Heart right ventricle (tissue), 16 donors: ENCODE data around the gene GALNT18. TPM values are rescaled to one million over a fixed set of nuclear protein-coding genes. Genes with fewer than 3 reads are reported as not detected.

Experiments used
- ATAC-seq, 8 donors: fragments of 200-7000 bp; cut with Tn5 transposase; one replicate each; pipeline ENCODE4 v1.9.1; 2020; ENCODE audit warnings: mild to moderate bottlenecking in 8 of 8, moderate library complexity in 8 of 8, moderate number of reproducible peaks in 1 of 8
- DNase-seq, 2 donors: peaks; one replicate each; pipeline ENCODE4 v3.0.0-alpha.2; 2020
- H3K27ac ChIP-seq, 10 donors: fragments of 200-600 bp; sonication (generic) in 2 of 10; one replicate each; pipeline versions ENCODE4 v1.5.0 to v1.8.0; 2020 to 2022; ENCODE audit warnings: mild to moderate bottlenecking in 3 of 10
- H3K27me3 ChIP-seq, 7 donors: fragments of 200-600 bp; one replicate each; pipeline ENCODE4 v1.8.0; 2021 to 2022; ENCODE audit warnings: mild to moderate bottlenecking in 2 of 7
- H3K36me3 ChIP-seq, 9 donors: fragments of 200-600 bp; sonication (generic) in 1 of 9; one replicate each; pipeline versions ENCODE4 v1.5.0 to v1.8.0; 2020 to 2022; ENCODE audit warnings: mild to moderate bottlenecking in 2 of 9
- H3K4me1 ChIP-seq, 9 donors: fragments of 200-600 bp; sonication (generic) in 1 of 9; one replicate each; pipeline versions ENCODE4 v1.5.0 to v1.8.0; 2020 to 2022; ENCODE audit warnings: mild to moderate bottlenecking in 4 of 9
- H3K4me3 ChIP-seq, 10 donors: fragments of 200-600 bp; sonication (generic) in 2 of 10; one replicate each; pipeline versions ENCODE4 v1.5.0 to v1.8.0; 2020 to 2022; ENCODE audit warnings: mild to moderate bottlenecking in 7 of 10, moderate library complexity in 2 of 10
- H3K9me3 ChIP-seq, 11 donors: fragments of 200-600 bp in 10 of 11; sonication (generic) in 2 of 11; one replicate each; pipeline versions ENCODE4 v1.5.0 to v1.8.0; 2013 to 2022; ENCODE audit warnings: mild to moderate bottlenecking in 2 of 11, control low read depth in 1 of 11, moderate library complexity in 1 of 11
- WGBS, 2 donors: extraction: QIAGEN DNeasy Blood & Tissue Kit; methylation state at CpG; one replicate each; pipeline ENCODE4 v1.1.7; 2013; ENCODE audit warnings: inconsistent platforms in 1 of 2; 5-methylcytosine and 5-hydroxymethylcytosine counted together
- intact Hi-C, 10 donors: fragments of 100-400 bp; cut with DNase I; formaldehyde crosslinking; loops; one replicate each; pipeline versions ENCODE4 v1.11.1 to v1.14.2; 2022
- polyA plus RNA-seq, 2 donors: library from polyadenylated mRNA; stranded (reverse); fragments of 200-250 nt; gene quantifications; one replicate each; pipeline ENCODE4 v1.2.3, GENCODE V29; 2013
- total RNA-seq, 10 donors: library from RNA; stranded (reverse); fragmentation: NEBNext Ultra II Directional in 3 of 10; extraction: Animal tissue kit (Norgen Biotek cat#: 25700) in 3 of 10; gene quantifications; one replicate each; pipeline versions ENCODE4 v1.2.1 to v1.2.4, GENCODE V29; 2021 to 2023
- TF ChIP-seq, protein P1 (sequence below), 9 donors: fragments of 200-600 bp; sonication (generic) in 2 of 9; IDR thresholded peaks; one replicate each; pipeline versions ENCODE4 v1.5.0 to v1.8.0; 2021 to 2022; ENCODE audit warnings: antibody characterized with exemption in 9 of 9, mild to moderate bottlenecking in 5 of 9, moderate library complexity in 1 of 9
- donor health status: Arrhythmogenic right ventricular cardiomyopathy.
- donor health status: ischemic (EF 13 %, LVEDD 7.1; RV severe dilation, severe dysfunction).
- donor health status: healthy with polysubstance abuse.
- donor health status: DM: no; HTN: yes; CAD: no.
- donor health status: DM: no; HTN: no; CAD: no.
- donor health status: ischemic (EF 25% LVEDD 6.9; RV normal size, moderate dysfunction).
- donor health status: ischemic (EF 25% LVEDD 5.7; RV mildly dilated, moderate dysfunction).
- donor health status: healthy.
- donor health status: DM: yes; HTN: yes; CAD: no.
- donor health status: Ischemic cardiomyopathy.
- donor health status: ischemic (EF 35%, LVEDD 5.7; RV mildly dilated, moderate dysfunction).
- donor health status: nonischemic (EF 11% LVEDD 7.7; RV severe dilation, severe dysfunction).
- donor health status: DM: yes; HTN: yes; CAD: no.
- donor health status: PGD.
- donor health status: ischemic (EF 29% LVEDD 5.4; RV normal size, mild dysfunction).
- donor health status: nonischemic (EF 23%, LVEDD 6.1; RV moderate dilation, normal function).

Gene GALNT18
- total and polyA plus RNA-seq, 12 donors = 7.0 to 29.0 (median 15.6) TPM

DNA sequence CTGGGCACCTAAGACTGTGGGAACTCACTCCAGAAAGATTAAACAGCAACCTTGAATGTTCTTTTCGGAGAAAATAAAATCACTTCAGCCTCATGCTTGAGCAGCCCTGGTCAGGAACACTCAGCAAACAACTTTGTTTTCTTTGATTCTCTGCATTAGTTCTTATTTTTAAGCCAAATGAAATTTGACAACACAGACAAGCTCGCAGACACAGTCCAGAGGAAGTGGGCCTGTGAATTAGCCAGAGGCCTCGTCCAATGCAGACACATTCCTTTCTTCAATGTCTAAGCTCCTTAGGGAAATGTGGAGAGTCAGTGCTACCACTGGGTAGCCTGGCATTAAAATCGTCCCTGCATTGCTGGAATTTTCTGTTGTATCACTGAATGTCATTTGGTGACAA is 205.9 kb downstream of the GALNT18 start:
- WGBS, 2 donors = 43 to 44% methylated on average over 4 of the region's 4 CpGs
- Histone ChIP-seq H3K36me3 (peaks cover 0 to 7% (median 0%) of the 10 kb centered on the region in 9 donors), H3K9me3 (no peaks in the 10 kb centered on the region)

DNA sequence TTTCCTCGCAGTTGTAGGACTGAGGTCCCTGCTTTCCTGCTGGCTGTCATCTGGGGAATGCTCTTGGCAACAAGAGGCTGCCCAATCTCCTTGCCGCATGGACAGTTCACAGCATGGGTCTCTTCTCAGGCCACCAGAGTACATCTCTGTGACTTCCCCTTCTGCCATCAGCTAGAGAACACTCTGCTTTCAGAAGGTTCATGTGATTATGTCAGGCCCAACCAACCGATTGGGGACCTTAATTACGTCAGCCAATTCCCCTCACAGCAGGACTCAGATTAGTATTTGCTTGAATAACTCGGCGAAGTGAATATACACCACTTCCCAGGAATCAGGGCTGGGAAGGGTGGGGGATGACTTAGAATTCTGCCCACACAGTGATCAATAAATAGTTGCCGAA is 206.8 kb downstream of the GALNT18 start:
- H3K4me1 ChIP-seq = peaks cover 3 to 43% (median 21%) of the 10 kb centered on the region in 9 donors
- peaks cover 0 to 46% (median 0%) of the 10 kb centered on the region in 7 donors for H3K27me3 ChIP-seq
- TF ChIP-seq, protein P1, sequence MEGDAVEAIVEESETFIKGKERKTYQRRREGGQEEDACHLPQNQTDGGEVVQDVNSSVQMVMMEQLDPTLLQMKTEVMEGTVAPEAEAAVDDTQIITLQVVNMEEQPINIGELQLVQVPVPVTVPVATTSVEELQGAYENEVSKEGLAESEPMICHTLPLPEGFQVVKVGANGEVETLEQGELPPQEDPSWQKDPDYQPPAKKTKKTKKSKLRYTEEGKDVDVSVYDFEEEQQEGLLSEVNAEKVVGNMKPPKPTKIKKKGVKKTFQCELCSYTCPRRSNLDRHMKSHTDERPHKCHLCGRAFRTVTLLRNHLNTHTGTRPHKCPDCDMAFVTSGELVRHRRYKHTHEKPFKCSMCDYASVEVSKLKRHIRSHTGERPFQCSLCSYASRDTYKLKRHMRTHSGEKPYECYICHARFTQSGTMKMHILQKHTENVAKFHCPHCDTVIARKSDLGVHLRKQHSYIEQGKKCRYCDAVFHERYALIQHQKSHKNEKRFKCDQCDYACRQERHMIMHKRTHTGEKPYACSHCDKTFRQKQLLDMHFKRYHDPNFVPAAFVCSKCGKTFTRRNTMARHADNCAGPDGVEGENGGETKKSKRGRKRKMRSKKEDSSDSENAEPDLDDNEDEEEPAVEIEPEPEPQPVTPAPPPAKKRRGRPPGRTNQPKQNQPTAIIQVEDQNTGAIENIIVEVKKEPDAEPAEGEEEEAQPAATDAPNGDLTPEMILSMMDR (IDR thresholded peaks at IDR 0.05) = no peak
- peaks cover 0 to 7% (median 0%) of the 10 kb centered on the region in 9 donors for H3K36me3 ChIP-seq
- 93 to 95% methylated on average over 7 of the region's 7 CpGs for WGBS, 2 donors
- no peak overlapping the region for H3K27ac ChIP-seq
- H3K4me3 ChIP-seq = no peak overlapping the region
- no peak for DNase-seq
- ATAC-seq = no peak
- no peaks in the 10 kb centered on the region for H3K9me3 ChIP-seq
- intact Hi-C loops = loop anchor here in 1 of 10 donors (10.0 kb wide), 1 partner anchor 370 kb away; no protein-coding TSS in a partner anchor

More for the DNA sequence above, 205.9 kb downstream of the GALNT18 start:
- intact Hi-C loops = loop anchor here in 1 of 10 donors (10.0 kb wide), 1 partner anchor 369 kb away; no protein-coding TSS in a partner anchor
- Histone ChIP-seq H3K27ac (peak overlapping the region in 1 of 10 donors; percentile 6), H3K27me3 (peaks cover 0 to 46% (median 0%) of the 10 kb centered on the region in 7 donors), H3K4me1 (peaks cover 6 to 44% (median 27%) of the 10 kb centered on the region in 9 donors), H3K4me3 (no peak overlapping the region)
- TF ChIP-seq, protein P1 (IDR thresholded peaks at IDR 0.05) = no peak
- ATAC-seq (no peak), DNase-seq (no peak)

DNA sequence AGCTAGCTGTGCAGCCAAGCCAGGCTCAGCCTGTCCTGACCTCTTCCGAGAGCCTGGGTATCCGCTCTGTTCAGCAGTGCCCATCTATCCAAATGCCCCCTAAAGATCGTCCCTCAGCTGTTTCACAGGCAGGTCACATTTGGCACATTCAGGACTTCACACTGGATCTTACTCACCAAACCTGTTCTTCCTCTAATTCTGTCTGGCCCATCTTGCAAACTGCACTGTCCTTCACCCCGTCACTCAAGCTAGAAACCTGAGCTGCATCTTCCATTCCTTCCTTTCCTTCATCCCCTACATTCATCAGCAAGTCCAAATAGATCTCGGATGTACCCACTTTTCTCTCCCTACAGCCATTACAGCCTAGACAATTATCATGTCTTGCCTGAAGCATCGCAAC is 208.0 kb downstream of the GALNT18 start:
- H3K27me3 ChIP-seq = peaks cover 0 to 50% (median 0%) of the 10 kb centered on the region in 7 donors
- peaks cover 9 to 51% (median 29%) of the 10 kb centered on the region in 9 donors for H3K4me1 ChIP-seq
- no peak for DNase-seq
- H3K27ac ChIP-seq = no peak overlapping the region
- H3K9me3 ChIP-seq = no peaks in the 10 kb centered on the region
- TF ChIP-seq, protein P1 (IDR thresholded peaks at IDR 0.05) = no peak
- no peak overlapping the region for H3K4me3 ChIP-seq
- ATAC-seq = no peak
- 96 to 97% methylated on average over 6 of the region's 6 CpGs for WGBS, 2 donors
- peaks cover 0 to 7% (median 0%) of the 10 kb centered on the region in 9 donors for H3K36me3 ChIP-seq
- intact Hi-C loops = loop anchor here in 1 of 10 donors (10.0 kb wide), 1 partner anchor 371 kb away; no protein-coding TSS in a partner anchor

DNA sequence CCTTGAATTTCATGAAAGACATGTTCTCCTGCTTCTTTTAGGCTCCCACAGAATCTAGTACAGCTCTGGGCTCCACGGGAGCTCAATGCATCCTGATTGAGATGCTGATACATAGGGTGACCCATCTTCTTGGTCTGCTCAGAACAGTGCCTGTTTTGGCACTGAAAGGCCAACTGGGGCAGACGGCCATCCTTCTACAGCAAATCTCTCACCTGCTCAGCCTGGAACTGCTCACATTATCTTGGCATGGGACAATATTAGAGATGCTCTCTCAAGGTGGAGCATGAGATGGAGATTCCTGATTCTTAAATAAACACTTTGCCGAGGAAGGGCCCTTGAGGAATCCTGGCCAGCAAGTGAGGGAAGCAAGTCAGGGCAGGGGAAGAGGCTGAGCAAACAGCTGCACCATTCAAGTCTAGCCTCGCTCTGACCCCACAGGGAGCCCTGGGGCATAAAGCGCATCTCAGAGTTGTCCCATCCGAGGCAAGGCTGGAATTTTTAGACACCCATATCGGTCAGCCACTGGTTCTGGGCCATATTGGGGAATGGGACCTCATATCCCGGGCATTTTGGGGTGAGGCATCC is 210.3 kb downstream of the GALNT18 start:
- no peaks in the 10 kb centered on the region for H3K9me3 ChIP-seq
- intact Hi-C loops = loop anchor here in 1 of 10 donors (10.0 kb wide), 1 partner anchor 373 kb away; no protein-coding TSS in a partner anchor
- peaks cover 0 to 7% (median 0%) of the 10 kb centered on the region in 9 donors for H3K36me3 ChIP-seq
- TF ChIP-seq, protein P1 (IDR thresholded peaks at IDR 0.05) = no peak
- ATAC-seq (no peak), DNase-seq (no peak)
- peaks cover 0 to 36% (median 0%) of the 10 kb centered on the region in 7 donors for H3K27me3 ChIP-seq
- WGBS, 2 donors = 95 to 98% methylated on average over 8 of the region's 8 CpGs
- no peak overlapping the region for H3K27ac ChIP-seq
- peaks cover 12 to 63% (median 46%) of the 10 kb centered on the region in 9 donors for H3K4me1 ChIP-seq
- no peak overlapping the region for H3K4me3 ChIP-seq
